GM11168 (cell line): ENCODE results near the gene TPPP.
"Not testable (repeated sequence)": the region's sequence is repeated elsewhere in the genome, so short reads cannot be mapped to it uniquely, and the experiment has no call there.

Experiments used
- in situ Hi-C: fragments of 300-500 bp; cut with MboI; formaldehyde crosslinking; loops from one replicate; pipeline ENCODE4 v1.12.0; 2022; ENCODE audit warnings: low sequenced_read_pairs; ENCODE audit not compliant: unreplicated experiment

TPPP gene

DNA sequence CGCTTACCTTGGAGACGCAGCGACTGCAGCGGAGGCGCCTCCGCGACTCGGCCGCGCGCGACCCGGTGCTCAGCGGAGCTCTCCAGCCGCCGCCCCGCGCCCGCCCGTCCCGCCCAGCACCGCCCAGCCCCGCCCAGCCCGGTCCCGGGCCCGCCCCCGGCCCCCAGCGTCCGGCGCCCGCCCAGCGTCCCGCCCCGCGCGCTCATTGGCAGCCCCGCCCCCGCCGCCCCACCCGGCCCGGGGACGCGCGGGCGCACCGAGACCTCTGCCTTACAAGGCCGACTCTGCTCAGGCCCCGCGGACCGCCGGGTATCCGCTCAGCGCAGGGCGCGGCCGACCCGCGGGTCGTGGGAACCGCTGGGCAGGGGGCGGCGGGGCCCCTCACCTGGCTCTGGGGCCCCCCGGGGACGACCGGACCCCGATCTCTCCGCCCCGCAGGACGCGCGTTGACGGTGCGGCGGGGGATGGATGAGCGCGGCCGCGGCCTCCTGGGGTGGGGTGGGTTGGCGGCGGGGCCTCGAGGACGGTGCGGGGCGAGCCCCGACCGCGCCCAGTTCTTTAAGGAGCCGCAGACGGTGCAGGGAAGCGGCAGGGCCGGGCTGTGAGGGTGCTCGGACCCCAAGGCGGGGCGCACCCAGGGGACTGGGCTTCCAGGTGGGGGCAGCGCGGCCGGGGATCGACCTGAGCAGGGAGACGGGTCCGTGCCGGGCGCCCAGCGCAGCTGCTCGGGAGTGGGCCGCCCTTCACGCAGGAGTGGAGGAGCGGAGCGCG lies at the start of gene TPPP:
TPPP (minus strand) TSS at position 82 of the 771 bp plus-strand sequence. CDS start 15,292 bp downstream, outside the sequence.
- in situ Hi-C loops, result not testable (repeated sequence)

DNA sequence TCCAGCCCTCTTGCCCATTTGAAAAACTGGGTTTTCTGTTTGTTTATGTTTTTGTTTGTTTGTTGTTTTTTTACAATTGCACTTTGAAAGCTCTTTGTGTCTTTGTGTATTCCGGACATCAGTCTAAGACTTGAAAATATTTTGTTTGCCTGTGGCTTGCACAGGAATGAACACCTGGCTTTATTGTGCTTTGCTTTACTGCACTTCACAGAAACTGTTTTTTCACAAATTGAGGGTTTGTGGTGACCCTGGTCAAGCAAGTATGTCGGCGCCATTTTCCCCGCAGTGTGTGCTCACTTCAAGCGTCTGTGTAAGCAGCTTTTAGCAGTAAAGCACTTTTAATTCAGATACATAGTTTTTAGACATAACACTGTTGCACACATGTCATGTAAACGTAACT lies 49.1 kb upstream of the TPPP start:
- in situ Hi-C loops, result loop anchor here (5.0 kb wide), 1 partner anchor 95 kb away; no protein-coding TSS in a partner anchor

DNA sequence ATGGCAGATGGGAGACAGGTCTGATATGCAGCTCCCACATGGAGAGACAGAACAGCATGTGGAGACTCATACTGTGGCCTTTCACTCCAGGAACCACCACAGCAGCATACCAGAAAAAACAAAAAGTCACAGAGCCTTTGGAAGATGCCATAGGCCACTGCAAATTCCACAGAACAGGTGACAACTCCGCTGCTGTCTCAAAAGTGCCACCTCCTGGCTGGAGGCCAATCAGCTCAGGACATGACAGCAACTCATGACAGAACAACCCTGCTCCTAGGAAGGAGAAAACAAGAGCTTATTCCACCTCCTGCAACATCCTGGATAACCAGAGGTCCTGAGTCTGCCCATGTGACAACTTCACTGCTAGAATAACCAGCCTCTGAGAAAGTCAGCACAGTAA lies 41.0 kb upstream of the TPPP start:
- in situ Hi-C loops, result not testable (repeated sequence)

DNA sequence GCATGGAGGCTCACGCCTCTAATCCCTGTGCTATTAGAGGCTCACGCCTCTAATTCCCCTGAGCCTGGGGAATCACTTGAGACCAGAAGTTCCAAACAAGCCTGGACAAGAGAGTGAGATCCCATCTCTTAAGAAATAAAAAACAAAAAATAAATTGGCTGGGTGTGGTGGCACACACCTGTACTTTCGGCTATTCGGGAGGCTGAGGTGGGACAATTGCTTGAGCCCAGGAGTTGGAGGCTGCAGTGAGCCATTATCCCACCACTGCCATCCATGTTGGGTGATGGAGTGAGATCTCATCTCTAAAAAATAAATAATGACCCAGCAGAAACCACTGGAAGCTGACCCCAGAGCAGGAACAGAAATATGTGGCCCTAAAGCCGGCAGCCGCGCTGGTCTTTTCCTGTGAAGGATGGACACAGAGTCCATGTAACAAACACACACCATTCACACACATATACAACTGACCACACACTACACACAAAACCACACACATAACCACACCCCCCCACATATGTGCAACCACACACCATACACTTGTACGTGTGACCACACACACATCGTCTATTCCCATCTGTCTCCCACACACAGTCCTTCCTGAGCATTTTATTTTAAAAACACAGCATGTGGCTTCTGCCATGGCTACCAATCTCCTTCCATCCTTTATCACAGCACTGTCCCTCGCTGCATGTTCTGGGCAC lies 39.8 kb upstream of the TPPP start:
- in situ Hi-C loops, result not testable (repeated sequence)

DNA sequence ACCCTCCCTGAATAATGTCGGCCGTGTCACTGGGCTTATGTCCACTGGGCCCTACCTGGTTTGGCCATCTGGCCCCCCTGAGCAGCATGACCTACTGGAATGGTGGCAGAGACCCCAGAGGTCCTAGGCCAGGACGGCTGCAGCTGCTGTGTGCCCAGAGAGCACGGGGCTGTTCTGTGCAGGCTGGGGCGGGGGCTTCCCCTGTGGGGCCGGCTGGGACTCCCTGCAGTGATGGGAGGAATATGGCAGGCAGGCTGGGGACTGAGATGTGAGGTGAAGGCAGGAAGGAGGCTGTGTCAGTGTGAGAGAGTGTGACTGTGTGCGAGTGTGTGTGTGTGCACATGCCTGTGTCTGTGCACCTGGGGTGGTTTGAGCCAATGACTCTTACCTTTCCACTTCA lies 36.1 kb upstream of the TPPP start:
- in situ Hi-C loops, result not testable (repeated sequence)

DNA sequence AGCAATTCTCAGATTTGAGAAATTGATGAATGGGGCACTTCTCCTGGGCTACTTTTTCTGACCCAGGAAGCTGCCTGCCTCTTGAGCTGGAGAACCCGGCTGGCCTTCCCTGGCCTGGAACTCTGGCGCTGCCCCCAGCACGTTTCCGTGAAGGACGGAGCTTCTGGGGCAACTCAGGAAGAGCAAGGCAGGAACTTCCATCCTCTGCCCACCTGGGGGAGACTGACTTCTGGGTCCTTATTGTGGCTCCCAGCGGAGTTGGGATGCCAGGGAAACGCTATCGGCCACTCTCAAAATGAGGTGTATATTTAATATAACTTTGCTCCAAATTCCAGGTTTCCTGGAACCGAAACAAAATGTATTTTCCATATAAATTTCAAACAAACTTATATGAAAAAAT lies 33.9 kb upstream of the TPPP start:
- in situ Hi-C loops, result not testable (repeated sequence)

DNA sequence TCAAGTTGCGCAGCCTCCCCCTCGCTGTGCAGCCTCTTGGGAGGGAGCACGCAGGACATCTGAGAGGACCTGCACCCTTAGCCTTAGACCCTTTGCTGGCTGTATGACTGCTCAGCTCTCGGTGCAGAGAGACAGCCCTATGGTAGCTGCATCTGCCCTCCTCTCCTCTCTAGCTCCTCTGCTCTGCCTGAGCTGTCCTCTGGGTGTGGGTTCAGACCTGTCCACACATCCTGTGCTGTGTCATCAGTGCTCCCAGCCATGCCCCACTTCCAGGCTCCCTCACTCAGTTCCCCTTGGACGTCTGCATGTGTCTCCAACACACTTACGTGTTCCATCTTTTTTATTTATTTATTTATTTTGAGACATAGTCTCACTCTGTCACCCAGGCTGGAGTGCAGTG lies 30.7 kb upstream of the TPPP start:
- in situ Hi-C loops, result not testable (repeated sequence)

DNA sequence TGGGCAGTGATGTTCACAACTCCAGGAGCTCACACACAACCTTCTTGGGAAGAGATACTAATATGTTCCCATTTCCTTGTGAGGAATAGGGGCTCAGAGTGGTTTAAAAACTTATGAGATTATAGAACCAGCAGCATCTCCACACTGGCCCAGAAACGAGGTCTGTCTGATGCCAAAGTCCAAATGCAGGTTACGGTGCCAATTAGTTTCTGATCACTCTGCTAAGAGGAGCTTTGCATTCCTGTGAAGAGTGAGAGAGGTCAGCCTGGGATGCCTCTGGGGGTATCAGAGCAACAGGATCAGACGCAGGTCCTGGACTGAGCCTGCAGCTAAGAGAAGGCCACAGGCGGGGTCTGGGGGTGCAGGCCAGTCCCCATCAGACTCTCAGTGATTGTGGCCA lies 30.2 kb upstream of the TPPP start:
- in situ Hi-C loops, result not testable (repeated sequence)

DNA sequence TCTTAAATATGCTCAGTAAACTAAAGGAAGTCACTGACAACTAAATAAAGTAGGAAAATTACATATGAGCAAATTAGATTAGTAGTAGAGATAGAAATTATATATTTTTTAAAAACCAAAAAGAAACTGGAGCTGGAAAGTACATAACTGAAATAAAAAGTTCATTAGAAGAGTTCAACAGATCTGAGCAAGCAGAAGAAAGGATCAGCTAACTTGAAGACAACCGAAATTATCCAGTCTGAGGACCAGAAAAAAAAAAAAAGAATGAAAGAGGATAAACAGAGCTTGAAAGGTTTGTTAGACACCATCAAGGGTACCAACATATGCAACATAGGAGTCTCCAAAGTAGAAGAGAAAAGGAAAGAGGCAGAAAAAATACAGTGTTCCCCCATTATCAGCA lies 26.2 kb upstream of the TPPP start:
- in situ Hi-C loops, result not testable (repeated sequence)

DNA sequence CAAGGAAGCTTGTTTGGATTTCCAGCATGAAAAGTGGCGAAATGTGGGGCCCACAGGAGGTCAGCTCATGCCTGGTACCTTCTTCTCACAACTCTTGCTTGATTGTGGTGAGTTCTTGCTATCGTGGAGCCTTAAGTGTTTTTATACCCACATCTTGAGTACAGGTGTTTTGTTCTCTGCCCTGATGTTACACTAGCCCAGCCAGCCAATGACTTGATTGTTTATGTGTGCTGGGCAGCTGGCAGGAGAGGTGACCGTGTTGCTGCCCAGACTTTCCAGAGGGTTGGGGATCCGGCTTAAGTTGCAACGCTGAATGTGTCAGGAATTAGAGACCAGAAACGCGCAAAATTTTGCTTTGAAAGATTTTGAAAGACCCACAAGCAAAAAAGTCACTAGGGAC lies 24.0 kb upstream of the TPPP start:
- in situ Hi-C loops, result no loop called here

DNA sequence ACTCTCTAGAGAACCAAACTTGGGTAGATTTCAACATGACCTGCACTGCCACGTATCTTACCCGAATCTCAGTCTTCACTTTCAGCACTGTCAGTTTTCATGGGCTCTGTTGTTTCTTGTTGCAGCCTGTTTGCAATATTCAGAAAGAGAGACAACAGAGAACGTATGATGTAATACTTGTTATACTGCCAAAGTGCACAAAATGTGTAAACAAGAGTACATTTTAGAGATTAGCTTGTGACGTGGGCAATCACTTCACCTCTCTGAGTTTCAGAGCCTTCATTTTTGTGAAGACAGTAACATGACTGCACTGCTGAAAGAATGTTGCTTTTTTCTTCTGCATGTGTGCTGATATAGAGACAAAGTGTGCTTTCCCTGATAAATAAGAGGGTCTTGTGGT lies 23.6 kb upstream of the TPPP start:
- in situ Hi-C loops, result not testable (repeated sequence)

DNA sequence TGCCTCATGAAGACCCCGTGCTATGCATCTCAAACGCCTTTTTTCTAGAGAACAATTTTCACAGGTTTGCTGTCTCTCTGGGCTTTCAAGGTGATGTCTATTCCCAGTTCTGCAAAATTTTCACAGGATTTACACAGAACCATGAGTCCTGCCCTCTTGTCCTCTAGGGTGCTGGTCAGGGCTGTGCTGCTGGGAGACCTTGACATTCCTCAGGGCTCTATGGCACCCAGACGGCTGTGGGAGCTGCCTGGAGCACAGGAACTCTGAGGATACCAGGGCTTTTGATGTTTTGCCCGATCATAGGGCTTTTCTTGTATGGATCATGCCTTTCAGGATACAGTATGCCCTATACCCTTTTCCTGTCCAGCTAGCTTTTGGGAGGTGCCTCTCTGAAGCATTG lies 22.5 kb upstream of the TPPP start:
- in situ Hi-C loops, result not testable (repeated sequence)

DNA sequence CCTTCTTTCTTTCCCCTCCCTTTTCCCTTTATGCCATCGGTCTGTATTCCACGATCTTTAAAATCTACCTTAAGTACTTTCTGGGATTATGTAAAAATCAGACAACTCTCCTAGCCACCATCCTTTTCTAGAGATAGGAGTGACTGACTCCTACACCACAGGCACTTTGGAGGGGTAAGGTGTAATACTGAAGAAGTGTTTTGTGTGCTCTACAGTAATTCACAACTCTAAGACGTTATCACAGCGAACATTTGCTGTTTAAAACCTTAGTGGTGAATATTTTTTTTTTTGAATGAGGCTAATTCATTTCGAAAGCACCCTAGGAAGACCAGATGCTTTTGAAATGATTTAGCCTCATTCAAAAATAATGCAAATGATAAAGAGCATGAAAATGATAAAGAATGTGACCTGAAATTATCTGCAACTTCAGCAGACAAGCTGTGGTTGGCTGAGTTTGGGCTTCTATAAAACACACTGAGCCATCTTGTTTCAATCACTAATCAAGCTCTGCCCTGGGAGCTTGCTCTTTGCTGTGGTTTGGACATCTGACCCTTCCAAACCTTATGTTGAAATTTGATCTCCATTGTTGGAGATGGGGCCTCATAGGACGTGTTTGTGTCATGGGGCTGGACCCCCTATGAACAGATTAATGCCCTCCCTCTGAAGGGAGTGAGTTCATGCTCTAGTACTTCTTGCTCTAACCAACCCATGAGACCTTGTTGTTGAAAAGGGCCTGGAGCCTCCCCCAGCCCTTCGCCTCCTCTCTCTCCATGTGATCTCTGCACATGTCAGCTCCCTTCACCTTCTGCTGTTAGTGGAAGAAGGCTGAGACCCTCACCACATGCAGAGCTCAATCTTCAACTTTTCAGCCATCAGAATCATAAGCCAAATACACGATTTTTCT lies 21.3 kb upstream of the TPPP start:
- in situ Hi-C loops, result loop anchor here (5.0 kb wide), 1 partner anchor 83 kb away; no protein-coding TSS in a partner anchor

DNA sequence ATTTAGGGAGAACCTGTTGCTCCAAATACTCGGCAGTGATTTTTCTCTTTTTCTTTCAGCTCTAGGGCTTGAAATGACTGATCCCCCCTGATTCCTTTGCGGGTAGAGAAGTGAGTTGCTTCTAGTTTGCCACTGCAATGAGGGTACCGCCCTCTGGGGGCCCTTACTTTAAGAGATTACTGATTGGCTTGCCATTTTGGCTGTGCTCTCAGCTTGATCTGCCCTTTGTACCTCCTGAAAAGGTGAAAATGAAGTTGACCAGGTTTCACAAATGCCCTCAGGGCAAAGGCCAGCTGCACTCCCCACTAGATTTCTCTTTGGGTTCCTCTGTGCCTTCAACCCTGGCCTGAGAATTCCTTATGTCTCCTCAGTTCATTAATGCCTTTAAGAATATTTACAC lies 20.5 kb upstream of the TPPP start:
- in situ Hi-C loops, result loop anchor here (5.0 kb wide), 1 partner anchor 84 kb away; no protein-coding TSS in a partner anchor

DNA sequence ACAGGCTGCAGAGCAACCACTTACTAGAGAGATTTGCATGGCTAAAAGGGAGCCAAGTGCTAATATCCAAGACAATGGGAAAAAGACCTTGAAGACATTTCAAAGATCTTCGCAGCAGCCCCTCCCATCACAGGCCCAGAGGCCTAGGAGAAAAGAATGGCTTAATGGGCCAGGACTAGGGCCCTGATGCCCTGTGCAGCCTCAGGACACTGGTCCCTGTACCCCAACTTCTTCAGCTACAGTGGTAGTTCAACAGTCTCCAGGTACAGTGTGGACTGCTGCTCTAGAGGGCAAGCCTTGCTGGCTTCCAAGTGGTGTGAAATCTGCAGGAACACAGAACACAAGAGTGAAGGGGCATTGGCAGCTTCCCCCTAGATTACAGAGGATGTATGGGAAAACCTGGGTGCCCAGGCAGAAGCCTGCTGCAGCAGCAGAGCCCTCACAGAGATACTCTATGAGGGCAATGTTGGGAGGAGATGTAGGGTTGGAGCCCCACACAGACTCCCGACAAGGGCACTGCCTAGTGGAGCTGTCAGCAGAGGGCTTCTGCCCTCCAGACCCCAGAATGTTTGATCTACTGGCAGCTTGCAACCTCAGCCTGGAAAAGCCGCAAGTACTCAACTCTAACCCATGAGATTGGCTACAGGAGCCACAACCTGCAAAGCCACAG lies 15.8 kb upstream of the TPPP start:
- in situ Hi-C loops, result not testable (repeated sequence)

DNA sequence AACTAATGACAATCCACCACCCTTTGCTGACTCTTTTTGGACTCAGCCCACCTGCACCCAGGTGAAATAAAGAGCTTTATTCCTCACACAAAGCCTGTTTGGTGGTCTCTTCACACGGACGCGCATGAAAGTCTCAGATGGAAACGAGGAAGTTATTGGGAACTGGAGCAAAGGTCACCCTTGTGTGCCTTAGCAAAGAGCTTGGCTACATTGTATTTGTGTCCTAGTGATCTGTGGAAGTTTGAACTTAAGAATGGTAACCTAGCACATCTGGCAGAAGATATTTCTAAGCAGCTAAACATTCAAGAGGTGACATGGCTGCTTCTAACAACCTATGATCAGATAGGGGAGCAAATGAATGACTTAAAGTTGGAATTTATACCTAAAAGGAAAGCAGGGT lies 15.2 kb upstream of the TPPP start:
- in situ Hi-C loops, result not testable (repeated sequence)

DNA sequence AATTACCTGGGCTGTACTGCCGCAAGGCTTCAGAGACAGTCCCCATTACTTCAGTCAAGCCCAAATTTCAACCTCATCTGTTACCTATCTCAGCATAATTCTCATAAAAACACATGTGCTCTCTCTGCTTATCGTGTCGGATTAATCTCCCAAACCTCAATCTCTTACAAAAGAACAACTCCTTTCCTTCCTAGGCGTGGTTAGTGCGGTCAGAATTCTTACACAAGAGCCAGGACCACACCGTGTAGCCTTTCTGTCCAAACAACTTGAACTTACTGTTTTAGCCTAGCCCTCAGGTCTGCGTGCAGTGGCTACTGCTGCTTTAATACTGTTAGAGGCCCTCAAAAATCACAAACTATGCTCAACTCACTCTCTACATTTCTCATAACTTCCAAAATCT lies 13.0 kb upstream of the TPPP start:
- in situ Hi-C loops, result not testable (repeated sequence)

DNA sequence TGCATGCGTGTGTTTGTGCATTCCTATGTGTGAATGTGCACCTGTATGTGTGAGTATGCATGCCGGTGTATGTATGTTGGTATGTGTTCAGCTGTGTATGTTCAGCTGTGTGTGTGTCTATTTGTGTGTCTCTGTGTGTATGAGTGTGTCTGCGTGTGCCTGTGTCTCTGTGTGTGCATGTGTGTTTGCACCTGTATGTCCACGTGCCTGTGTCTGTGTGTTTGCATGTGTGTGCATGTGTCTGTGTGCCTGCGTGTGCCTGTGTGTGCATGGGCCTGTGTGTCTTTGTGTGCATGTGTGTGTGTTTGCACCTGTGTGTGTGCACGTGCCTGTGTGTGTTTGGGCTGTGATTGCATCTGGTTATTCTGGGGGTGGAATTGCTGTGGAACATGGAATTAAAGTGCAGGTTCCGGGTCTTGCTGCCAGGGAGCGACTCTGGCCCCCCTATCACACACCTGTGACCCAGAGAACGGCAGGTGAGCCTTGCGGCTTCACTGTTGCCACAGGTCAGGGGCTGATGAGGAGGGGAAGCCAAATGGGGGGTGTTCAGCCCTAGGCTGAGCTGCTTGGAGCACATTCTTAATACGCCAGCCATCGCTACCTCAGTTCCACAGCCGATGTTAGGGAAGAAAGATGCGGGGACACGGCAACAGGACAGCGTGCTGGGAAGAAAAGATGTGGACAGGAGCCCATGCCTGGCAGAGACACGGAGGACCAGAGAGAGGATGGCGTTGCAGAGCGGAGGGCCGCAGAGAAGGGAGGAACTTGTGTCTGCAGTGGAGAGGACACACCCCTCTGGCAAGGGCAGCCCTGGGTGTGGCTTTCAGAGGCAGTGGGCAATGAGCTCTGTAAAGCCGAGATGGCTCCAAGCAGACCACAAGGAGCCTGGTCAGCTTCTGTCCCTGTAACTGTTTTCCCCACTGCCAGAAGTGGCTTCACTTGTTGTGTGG lies 3.9 kb upstream of the TPPP start:
- in situ Hi-C loops, result not testable (repeated sequence)

DNA sequence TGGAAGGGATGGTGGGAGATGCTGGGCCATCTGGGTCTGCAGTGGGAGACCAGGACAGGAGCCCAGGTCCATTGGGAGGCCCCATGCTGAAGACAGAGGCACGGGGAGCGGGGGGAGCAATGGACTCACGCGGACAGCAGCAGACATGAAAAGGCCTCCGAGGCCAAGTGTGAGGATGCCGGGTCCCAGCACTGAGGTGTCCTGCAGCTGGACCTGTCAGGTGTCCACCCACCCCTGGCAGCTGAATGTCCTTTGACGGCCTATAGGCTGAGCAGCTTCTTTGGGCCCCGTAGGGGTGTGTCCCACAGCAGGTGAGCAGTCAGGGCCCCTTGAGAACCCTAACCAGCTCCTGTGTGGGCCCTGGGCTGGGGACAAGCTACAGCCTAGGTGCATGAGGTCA lies 3.0 kb upstream of the TPPP start:
- in situ Hi-C loops, result not testable (repeated sequence)
